H1 (cell line): Measurements from ENCODE around the gene TLR4. TPM values are rescaled to one million over a fixed set of nuclear protein-coding genes. Genes with fewer than 3 reads are reported as not detected.

ENCODE experiments used
- CTCF ChIA-PET: fragments of 300-600 bp; sonication (Branson Sonifier 250); formaldehyde crosslinking; loops from one replicate; lab custom pipeline; 2021; ENCODE audit not compliant: partially characterized antibody; lab: Charles Lee
- POLR2A ChIA-PET: fragments of 300-600 bp; sonication (Branson Sonifier 250); formaldehyde crosslinking; loops from one replicate; lab custom pipeline; 2021; ENCODE audit warnings: inconsistent platforms; ENCODE audit not compliant: partially characterized antibody; lab: Charles Lee
- DNase-seq, 2 experiments: peaks; one replicate each; pipeline versions ENCODE4 v3.0.0 to v3.0.0-alpha.2; 2010 to 2022; ENCODE audit warnings: low spot score in 2 of 2, low read depth in 1 of 2, mixed read lengths in 1 of 2
- FAIRE-seq: peaks from 2 replicates; lab custom pipeline; 2011; peaks lifted over from hg19 to GRCh38; lab: Jason Lieb, UNC
- H2AFZ ChIP-seq: 2 replicates; pipeline ENCODE4 v1.8.1; 2012; ENCODE audit warnings: low read length, inconsistent platforms
- H2AK5ac ChIP-seq: 2 replicates; pipeline ENCODE4 v1.6.1; 2013; ENCODE audit warnings: low read depth, low read length
- H2BK120ac ChIP-seq: replicated peaks from 2 replicates; pipeline ENCODE3; 2013; ENCODE audit warnings: low read depth, low read length, inconsistent platforms
- H2BK12ac ChIP-seq: 2 replicates; pipeline ENCODE4 v1.6.1; 2013; ENCODE audit warnings: low read depth, low read length
- H2BK15ac ChIP-seq: 2 replicates; pipeline ENCODE4 v1.6.1; 2013; ENCODE audit warnings: low read length
- H2BK20ac ChIP-seq: 2 replicates; pipeline ENCODE4 v1.6.1; 2013; ENCODE audit warnings: low read length
- H2BK5ac ChIP-seq: 2 replicates; pipeline ENCODE4 v1.6.1; 2013; ENCODE audit warnings: low read depth, low read length
- H3K14ac ChIP-seq: 2 replicates; pipeline ENCODE4 v1.6.1; 2013; ENCODE audit warnings: inconsistent platforms; ENCODE audit not compliant: insufficient read length
- H3K18ac ChIP-seq: 2 replicates; pipeline ENCODE4 v1.6.1; 2013; ENCODE audit warnings: low read length; ENCODE audit errors: extremely low read depth
- H3K23ac ChIP-seq: 2 replicates; pipeline ENCODE4 v1.6.1; 2013; ENCODE audit warnings: inconsistent platforms; ENCODE audit not compliant: insufficient read length
- H3K23me2 ChIP-seq: 2 replicates; pipeline ENCODE4 v1.6.1; 2013; ENCODE audit warnings: low read depth, low read length
- H3K27ac ChIP-seq: 2 replicates; pipeline ENCODE4 v1.6.1; 2011; ENCODE audit warnings: low read depth, low read length, inconsistent platforms
- H3K27me3 ChIP-seq, 4 experiments: replicated peaks in 1 of 4; 1 replicate in 1 of 4; 2 replicates in 3 of 4; pipeline versions ENCODE4 v1.6.1 to v1.8.1; 2011 to 2013; ENCODE audit warnings: low read length in 3 of 4, mild to moderate bottlenecking in 3 of 4, inconsistent platforms in 2 of 4, mixed read lengths in 2 of 4, moderate library complexity in 1 of 4; ENCODE audit not compliant: control insufficient read depth in 3 of 4, insufficient read depth in 3 of 4; ENCODE audit errors: extremely low read depth in 1 of 4
- H3K36me3 ChIP-seq, 4 experiments: 2 replicates each; pipeline versions ENCODE4 v1.6.1 to v1.8.1; 2011 to 2013; ENCODE audit warnings: mild to moderate bottlenecking in 4 of 4, low read length in 3 of 4, moderate library complexity in 2 of 4, control low read depth in 1 of 4, inconsistent platforms in 1 of 4; ENCODE audit not compliant: insufficient read depth in 4 of 4, control insufficient read depth in 2 of 4
- H3K4ac ChIP-seq: replicated peaks from 2 replicates; pipeline ENCODE3; 2013; ENCODE audit warnings: low read length, low read depth, mixed read lengths, inconsistent platforms; ENCODE audit not compliant: insufficient read length
- H3K4me1 ChIP-seq, 4 experiments: replicated peaks in 1 of 4; 1 replicate in 1 of 4; 2 replicates in 3 of 4; pipeline versions ENCODE4 v1.6.1 to v1.8.1; 2011 to 2013; ENCODE audit warnings: low read length in 3 of 4, inconsistent platforms in 2 of 4, mixed read lengths in 1 of 4; ENCODE audit not compliant: insufficient read depth in 4 of 4, control insufficient read depth in 3 of 4
- H3K4me2 ChIP-seq, 2 experiments: 2 replicates each; pipeline versions ENCODE4 v1.6.1 to v1.8.1; 2011 to 2013; ENCODE audit warnings: low read depth in 2 of 2, low read length in 2 of 2, control low read depth in 1 of 2, inconsistent platforms in 1 of 2, mild to moderate bottlenecking in 1 of 2; ENCODE audit not compliant: insufficient read depth in 1 of 2
- H3K4me3 ChIP-seq, 4 experiments: fragments of 200-600, 300-600 bp in 1 of 4; sonication (generic), shearing (Covaris generic), sonication (Bioruptor Twin) in 1 of 4; 2 replicates each; pipeline versions ENCODE4 v1.5.1 to v1.8.1; 2011 to 2016; ENCODE audit warnings: low read length in 4 of 4, low read depth in 3 of 4, control low read depth in 2 of 4, inconsistent platforms in 2 of 4, mild to moderate bottlenecking in 2 of 4, mixed read lengths in 1 of 4, moderate library complexity in 1 of 4; ENCODE audit not compliant: insufficient read depth in 2 of 4; ENCODE audit errors: extremely low read depth in 1 of 4
- H3K56ac ChIP-seq: replicated peaks from 2 replicates; pipeline ENCODE3; 2013; ENCODE audit warnings: low read depth, mild to moderate bottlenecking, mixed read lengths, low read length, inconsistent platforms; ENCODE audit not compliant: insufficient read length
- H3K79me1 ChIP-seq: 2 replicates; pipeline ENCODE4 v1.6.1; 2013; ENCODE audit warnings: low read depth, low read length, control low read depth
- H3K79me2 ChIP-seq, 2 experiments: 2 replicates each; pipeline versions ENCODE4 v1.6.1 to v1.8.1; 2012 to 2013; ENCODE audit warnings: low read length in 2 of 2, mild to moderate bottlenecking in 2 of 2, inconsistent platforms in 1 of 2; ENCODE audit not compliant: insufficient read depth in 2 of 2, control insufficient read depth in 1 of 2
- H3K9ac ChIP-seq, 4 experiments: replicated peaks in 1 of 4; 1 replicate in 1 of 4; 2 replicates in 3 of 4; pipeline versions ENCODE4 v1.6.1 to v1.8.1; 2011 to 2013; ENCODE audit warnings: low read depth in 3 of 4, low read length in 3 of 4, control low read depth in 2 of 4, mild to moderate bottlenecking in 2 of 4, moderate library complexity in 2 of 4, inconsistent platforms in 1 of 4; ENCODE audit errors: extremely low read depth in 1 of 4
- H3K9me3 ChIP-seq, 2 experiments: 2 replicates each; pipeline versions ENCODE4 v1.6.1 to v1.8.1; 2012 to 2013; ENCODE audit warnings: mild to moderate bottlenecking in 2 of 2, moderate library complexity in 2 of 2, control low read depth in 1 of 2, inconsistent platforms in 1 of 2, low read depth in 1 of 2, low read length in 1 of 2, mixed read lengths in 1 of 2; ENCODE audit not compliant: insufficient read depth in 2 of 2
- H4K20me1 ChIP-seq, 2 experiments: replicated peaks in 1 of 2; 2 replicates each; pipeline versions ENCODE3 to v1.8.1; 2011 to 2013; ENCODE audit warnings: inconsistent platforms in 2 of 2, low read length in 2 of 2, mild to moderate bottlenecking in 1 of 2; ENCODE audit not compliant: insufficient read depth in 2 of 2, control insufficient read depth in 1 of 2
- H4K5ac ChIP-seq: 2 replicates; pipeline ENCODE4 v1.6.1; 2013; ENCODE audit warnings: low read length, low read depth, mixed read lengths, inconsistent platforms; ENCODE audit not compliant: insufficient read length
- H4K8ac ChIP-seq: 2 replicates; pipeline ENCODE4 v1.8.0; 2013; ENCODE audit warnings: mild to moderate bottlenecking, moderate library complexity, low read length, inconsistent platforms; ENCODE audit not compliant: insufficient read depth; ENCODE audit errors: extremely low read depth
- H4K91ac ChIP-seq: replicated peaks from 2 replicates; pipeline ENCODE3; 2013; ENCODE audit warnings: low read length, mixed read lengths, inconsistent platforms; ENCODE audit not compliant: insufficient read length
- CBX5 ChIP-seq: fragments of 300-800, 300-1000 bp; sonication (generic); IDR thresholded peaks from 2 replicates; pipeline ENCODE4 v1.7.1; 2016; ENCODE audit warnings: antibody characterized with exemption, low read length, low read depth
- CBX8 ChIP-seq: fragments of 300-800, 300-1000 bp; sonication (generic); IDR thresholded peaks from 2 replicates; pipeline ENCODE4 v1.7.1; 2016; ENCODE audit warnings: low read depth, low read length, borderline replicate concordance
- CTBP2 ChIP-seq: IDR thresholded peaks from 2 replicates; pipeline ENCODE4 v1.7.0; 2011; ENCODE audit warnings: borderline replicate concordance, mild to moderate bottlenecking, moderate library complexity, mixed read lengths, low read length; ENCODE audit not compliant: insufficient read depth, insufficient read length
- FOSL1 ChIP-seq: IDR thresholded peaks from 2 replicates; pipeline ENCODE4 v1.6.1; 2011; ENCODE audit warnings: mild to moderate bottlenecking, low read depth, low read length, moderate library complexity; ENCODE audit not compliant: insufficient read depth
- GTF2F1 ChIP-seq: IDR thresholded peaks from 2 replicates; pipeline ENCODE4 v1.6.1; 2012; ENCODE audit warnings: low read depth, low read length, improper control_type of control experiment, borderline replicate concordance
- HDAC6 ChIP-seq: IDR thresholded peaks from one replicate; pipeline ENCODE4 v1.7.1; 2012; ENCODE audit warnings: low read depth, mild to moderate bottlenecking, inconsistent platforms, low read length, moderate library complexity
- KDM4A ChIP-seq: IDR thresholded peaks from one replicate; pipeline ENCODE4 v1.7.1; 2012; ENCODE audit warnings: low read depth, mild to moderate bottlenecking, moderate library complexity, low read length, inconsistent platforms; ENCODE audit not compliant: severe bottlenecking
- RNF2 ChIP-seq: fragments of 200-900, 300-1000 bp; sonication (generic); IDR thresholded peaks from 2 replicates; pipeline ENCODE4 v1.7.1; 2016; ENCODE audit warnings: borderline replicate concordance, low read depth, mild to moderate bottlenecking, antibody characterized with exemption, low read length; ENCODE audit not compliant: poor library complexity, severe bottlenecking; ENCODE audit errors: missing control alignments
- SIX5 ChIP-seq: IDR thresholded peaks from 2 replicates; pipeline ENCODE4 v1.6.1; 2011; ENCODE audit warnings: mild to moderate bottlenecking, low read depth, low read length
- SRF ChIP-seq: IDR thresholded peaks from 2 replicates; pipeline ENCODE4 v1.6.1; 2011; ENCODE audit warnings: mild to moderate bottlenecking, low read depth, low read length, moderate library complexity
- TCF12 ChIP-seq: IDR thresholded peaks from 2 replicates; pipeline ENCODE4 v1.6.1; 2011; ENCODE audit warnings: low read depth, mild to moderate bottlenecking, low read length
- WGBS, 2 experiments: shearing (Covaris generic) in 1 of 2; methylation state at CpG; one replicate each; pipeline versions ENCODE4 v1.1.6 to v1.1.7; 2013 to 2015; ENCODE audit warnings: low lambda C conversion rate in 2 of 2, mixed read lengths in 2 of 2, inconsistent platforms in 1 of 2, low coverage in 1 of 2, missing lambda C conversion rate in 1 of 2; ENCODE audit not compliant: insufficient replicate concordance in 2 of 2, insufficient coverage in 1 of 2, insufficient read length in 1 of 2; ENCODE audit errors: extremely low coverage in 1 of 2, missing lambda C conversion rate in 1 of 2; 5-methylcytosine and 5-hydroxymethylcytosine counted together
- polyA plus RNA-seq, 7 experiments: library from polyadenylated mRNA; depleted of rRNA in 3 of 7; stranded (reverse) in 5 of 7; unstranded in 2 of 7; fragments of >200 nt in 5 of 7; fragments of 200-250 nt in 2 of 7; gene quantifications; 1 replicate in 5 of 7; 2 replicates in 1 of 7; 4 replicates in 1 of 7; pipeline versions ENCODE4 v1.2.1 to v1.2.3, GENCODE V29; 2011 to 2013; ENCODE audit warnings: missing spikeins in 2 of 7, mixed read lengths in 2 of 7
- total RNA-seq: library from RNA; stranded (reverse); fragmentation: NEBNext Ultra II Directional; extraction: Animal tissue kit (Norgen Biotek cat#: 25700); gene quantifications from 2 replicates; pipeline ENCODE4 v1.2.1, GENCODE V29; 2021
- TF ChIP-seq, protein P1 (sequence below): IDR thresholded peaks from 2 replicates; pipeline ENCODE4 v1.6.1; 2012; ENCODE audit warnings: inconsistent platforms
- TF ChIP-seq, protein P2 (sequence below): IDR thresholded peaks from 2 replicates; pipeline ENCODE4 v1.6.1; 2011; ENCODE audit warnings: low read depth, mild to moderate bottlenecking, low read length; ENCODE audit not compliant: insufficient read depth

The TLR4 gene
- total and polyA plus RNA-seq, 2 of the 8 experiments (the other 6 are each of a cell fraction or from before 2014, with no cell fraction given), result 0.02 to 0.17 TPM

- no peak overlapping the region for H2BK120ac ChIP-seq
- H3K4me1 ChIP-seq, result peaks cover 0 to 3% (median 0%) of the 10 kb centered on the region in 4 experiments; a peak in 3 of 7 replicates
- no peak for FAIRE-seq
- H3K56ac ChIP-seq, result no peak overlapping the region
- no peak overlapping the region for H3K4ac ChIP-seq
- H2BK5ac ChIP-seq, result no peak overlapping the region
- no peaks in the 10 kb centered on the region for H3K23me2 ChIP-seq
- H3K18ac ChIP-seq, result no peak overlapping the region
- no peak overlapping the region for H3K23ac ChIP-seq
- no peak overlapping the region for H3K14ac ChIP-seq
- H2BK12ac ChIP-seq, result no peak overlapping the region
- H3K4me3 ChIP-seq, result no peak overlapping the region
- H3K9me3 ChIP-seq, result no peaks in the 10 kb centered on the region
- H4K91ac ChIP-seq, result no peak overlapping the region
- no peak overlapping the region for H4K5ac ChIP-seq
- H2AFZ ChIP-seq, result no peak overlapping the region
- H2BK15ac ChIP-seq, result no peak overlapping the region
- H3K79me1 ChIP-seq, result no peaks in the 10 kb centered on the region
- H3K27ac ChIP-seq, result no peak overlapping the region
- CTCF ChIA-PET, result interaction anchor here (0.7 kb wide), 1 partner anchor 353 kb away, joined by 3 read pairs; no protein-coding TSS in a partner anchor
- no peak overlapping the region for H3K4me2 ChIP-seq
- H4K20me1 ChIP-seq, result no peaks in the 10 kb centered on the region
- no peaks in the 10 kb centered on the region for H3K79me2 ChIP-seq
- no peak overlapping the region for H2BK20ac ChIP-seq
- no peaks in the 10 kb centered on the region for H3K36me3 ChIP-seq
- H3K9ac ChIP-seq, result no peak overlapping the region
- peaks cover 0 to 8% (median 4%) of the 10 kb centered on the region in 4 experiments; a peak in 4 of 7 replicates for H3K27me3 ChIP-seq
- POLR2A ChIA-PET, result no interaction called here
- H4K8ac ChIP-seq, result no peak overlapping the region
- 64% methylated on average over 4 of the region's 4 CpGs; no CpG with 5 or more reads in 1 of the 2 experiments for WGBS, 2 experiments
- DNase-seq, result no peak
- H2AK5ac ChIP-seq, result no peak overlapping the region
- TF ChIP-seq CBX5, result no peak
- TF ChIP-seq, protein P1, sequence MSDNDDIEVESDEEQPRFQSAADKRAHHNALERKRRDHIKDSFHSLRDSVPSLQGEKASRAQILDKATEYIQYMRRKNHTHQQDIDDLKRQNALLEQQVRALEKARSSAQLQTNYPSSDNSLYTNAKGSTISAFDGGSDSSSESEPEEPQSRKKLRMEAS, result no peak
- TF ChIP-seq, protein P2, sequence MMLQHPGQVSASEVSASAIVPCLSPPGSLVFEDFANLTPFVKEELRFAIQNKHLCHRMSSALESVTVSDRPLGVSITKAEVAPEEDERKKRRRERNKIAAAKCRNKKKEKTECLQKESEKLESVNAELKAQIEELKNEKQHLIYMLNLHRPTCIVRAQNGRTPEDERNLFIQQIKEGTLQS, result no peak
- TF ChIP-seq FOSL1, result no peak
- no peak for TF ChIP-seq SIX5
- no peak for TF ChIP-seq HDAC6
- no peak for TF ChIP-seq GTF2F1
- TF ChIP-seq TCF12, result no peak
- TF ChIP-seq KDM4A, result no peak
- TF ChIP-seq CBX8, result no peak
- no peak for TF ChIP-seq CTBP2
- no peak for TF ChIP-seq RNF2
- TF ChIP-seq SRF, result no peak
These were observed 42.1 kb downstream of the TLR4 start for GRCh38 chr9:117746263-117746662.
